HG02840 (cell line): ENCODE measurements around the gene ATP1A2.

Experiments used
- ATAC-seq: cut with Tn5 transposase; IDR thresholded peaks from one replicate; pipeline ENCODE4 v1.9.1; 2021; ENCODE audit warnings: mild to moderate bottlenecking, moderate library complexity, moderate number of reproducible peaks; ENCODE audit not compliant: unreplicated experiment, low FRiP score

The ATP1A2 gene

GRCh38 chr1:160139840-160140239 is 24.3 kb downstream of the ATP1A2 start:
- ATAC-seq: no peak

GRCh38 chr1:160143695-160144094 is 28.1 kb downstream of the ATP1A2 start:
- no peak for ATAC-seq

- no peak for ATAC-seq
Observed at GRCh38 chr1:160144921-160145320, 29.4 kb downstream of the ATP1A2 start.

- ATAC-seq: no peak
Observed at GRCh38 chr1:160146107-160146506, 30.5 kb downstream of the ATP1A2 start.

- ATAC-seq: no peak
Observed at GRCh38 chr1:160148121-160148520, 32.6 kb downstream of the ATP1A2 start.

GRCh38 chr1:160149233-160149632 is 33.7 kb downstream of the ATP1A2 start:
- ATAC-seq: no peak

- ATAC-seq: no peak
Observed at GRCh38 chr1:160149716-160150115, 34.2 kb downstream of the ATP1A2 start.

GRCh38 chr1:160151303-160151702 is 35.7 kb downstream of the ATP1A2 start, which contains the start of gene ATP1A4:
Gene ATP1A4, plus strand, starts transcription at chr1:160151603. Its CDS starts 438 bp downstream, at chr1:160152041.
- no peak for ATAC-seq

GRCh38 chr1:160154790-160155189 is 39.2 kb downstream of the ATP1A2 start:
- ATAC-seq: no peak

- ATAC-seq: no peak
Observed at GRCh38 chr1:160156361-160156760, 40.8 kb downstream of the ATP1A2 start.

- no peak for ATAC-seq
Observed at GRCh38 chr1:160157174-160157573, 41.6 kb downstream of the ATP1A2 start.

GRCh38 chr1:160158031-160158430 is 42.5 kb downstream of the ATP1A2 start:
- ATAC-seq: no peak

- ATAC-seq: no peak
Observed at GRCh38 chr1:160158534-160158933, 43.0 kb downstream of the ATP1A2 start.

- ATAC-seq: no peak
Observed at GRCh38 chr1:160159846-160160245, 44.3 kb downstream of the ATP1A2 start.

GRCh38 chr1:160161965-160162705 is 46.6 kb downstream of the ATP1A2 start:
- ATAC-seq: no peak

GRCh38 chr1:160162931-160163330 is 47.4 kb downstream of the ATP1A2 start:
- no peak for ATAC-seq

- no peak for ATAC-seq
Observed at GRCh38 chr1:160163615-160164014, 48.1 kb downstream of the ATP1A2 start.

GRCh38 chr1:160164121-160164520 is 48.6 kb downstream of the ATP1A2 start:
- ATAC-seq: no peak

- no peak for ATAC-seq
Observed at GRCh38 chr1:160166166-160166868, 50.8 kb downstream of the ATP1A2 start.

- no peak for ATAC-seq
Observed at GRCh38 chr1:160167056-160167455, 51.5 kb downstream of the ATP1A2 start.

- ATAC-seq: no peak
Observed at GRCh38 chr1:160167580-160167979, 52.0 kb downstream of the ATP1A2 start.

GRCh38 chr1:160168016-160168415 is 52.5 kb downstream of the ATP1A2 start:
- no peak for ATAC-seq
